ENCODE results near the gene DRAP1.
A peak's percentile ranks its signal among the peaks of the same experiment; 100 is the strongest.

DRAP1 gene

DNA sequence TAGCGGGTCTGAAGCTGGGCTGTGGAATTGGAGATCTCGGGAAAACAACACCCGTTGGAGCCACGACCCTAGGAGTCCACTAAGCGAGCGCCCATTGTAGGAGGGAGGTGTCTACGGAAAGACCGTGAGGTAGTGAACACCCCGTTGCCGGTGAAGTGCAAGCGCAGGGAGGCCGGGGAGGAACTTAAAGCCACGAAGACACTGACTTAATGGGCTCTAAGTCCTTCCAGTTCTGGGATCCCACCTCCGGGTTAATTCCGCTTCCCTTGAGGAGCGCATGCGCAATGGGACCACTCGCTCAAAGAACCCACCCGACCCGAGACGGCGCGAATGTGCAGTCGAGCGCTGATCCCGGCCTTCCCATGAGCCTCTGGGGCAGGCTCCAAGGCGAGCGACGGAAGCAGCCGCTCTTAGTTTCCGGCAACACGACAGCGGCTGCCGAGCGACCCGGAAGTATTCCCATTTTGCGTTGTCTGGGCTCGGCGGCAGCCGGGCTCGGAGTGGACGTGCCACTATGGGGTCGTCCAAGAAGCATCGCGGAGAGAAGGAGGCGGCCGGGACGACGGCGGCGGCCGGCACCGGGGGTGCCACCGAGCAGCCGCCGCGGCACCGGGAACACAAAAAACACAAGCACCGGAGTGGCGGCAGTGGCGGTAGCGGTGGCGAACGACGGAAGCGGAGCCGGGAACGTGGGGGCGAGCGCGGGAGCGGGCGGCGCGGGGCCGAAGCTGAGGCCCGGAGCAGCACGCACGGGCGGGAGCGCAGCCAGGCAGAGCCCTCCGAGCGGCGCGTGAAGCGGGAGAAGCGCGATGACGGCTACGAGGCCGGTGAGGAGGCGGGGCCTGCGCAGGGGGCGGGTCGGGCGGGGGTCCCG lies 42.3 kb downstream of the DRAP1 start, which contains the start of gene SART1:
SART1 (plus strand) TSS at position 468 of the 874 bp plus-strand sequence; CDS start at position 515, 47 bp downstream.
- H3K79me2 ChIP-seq (ENCODE audit: insufficient read depth, low read length), result peaks cover 41% of the 10 kb centered on the region
- H3K4me1 ChIP-seq (ENCODE audit: insufficient read depth, low read length, poor library complexity, severe bottlenecking), result peaks cover 23% of the 10 kb centered on the region
- peaks cover 26% of the 10 kb centered on the region for H4K20me1 ChIP-seq (ENCODE audit: insufficient read depth, low read length, poor library complexity, severe bottlenecking)
- H3K9me2 ChIP-seq (replicated peaks; ENCODE audit: low read depth, low read length), result no peaks in the 10 kb centered on the region
- TF ChIP-seq EZH2phosphoT487 (IDR thresholded peaks at IDR 0.05; ENCODE audit: borderline replicate concordance) (no peak), CTCF (conservative IDR thresholded peaks at IDR 0.05; ENCODE audit: low read length) (no peak)
- H3K4me2 ChIP-seq (ENCODE audit: low read depth, low read length, poor library complexity, severe bottlenecking), result peak within 1 kb of the TSS; percentile 100
- H3K9me3 ChIP-seq (ENCODE audit: insufficient read depth, low read depth, low read length), result no peaks in the 10 kb centered on the region
- no peaks in the 10 kb centered on the region for H3F3A ChIP-seq (ENCODE audit: low read depth)
- peak within 1 kb of the TSS; percentile 82 for H3K4me3 ChIP-seq (ENCODE audit: low read length, poor library complexity, severe bottlenecking)
- H3K27me3 ChIP-seq (ENCODE audit: insufficient read depth, low read length, poor library complexity, severe bottlenecking), result no peaks in the 10 kb centered on the region
- peak within 1 kb of the TSS; percentile 72 for H2AFZ ChIP-seq (ENCODE audit: low read length)
- H3K9ac ChIP-seq (ENCODE audit: low read depth, low read length, poor library complexity, severe bottlenecking), result peak within 1 kb of the TSS; percentile 90
- H3K36me3 ChIP-seq (ENCODE audit: insufficient read depth, low read length), result peaks cover 26% of the 10 kb centered on the region; the same call in 1 of the 2 replicates

GRCh38 chr11:65962141-65962564 lies 42.9 kb downstream of the DRAP1 start:
- Histone ChIP-seq H3K4me3 (ENCODE audit: low read length, poor library complexity, severe bottlenecking) (peak overlapping the region; percentile 82), H3K4me1 (ENCODE audit: insufficient read depth, low read length, poor library complexity, severe bottlenecking) (peaks cover 23% of the 10 kb centered on the region), H2AFZ (ENCODE audit: low read length) (no peak overlapping the region), H3K36me3 (ENCODE audit: insufficient read depth, low read length) (peaks cover 32% of the 10 kb centered on the region; the same call in 1 of the 2 replicates), H3K9ac (ENCODE audit: low read depth, low read length, poor library complexity, severe bottlenecking) (peak overlapping the region; percentile 90), H3K9me3 (ENCODE audit: insufficient read depth, low read depth, low read length) (no peaks in the 10 kb centered on the region), H4K20me1 (ENCODE audit: insufficient read depth, low read length, poor library complexity, severe bottlenecking) (peaks cover 26% of the 10 kb centered on the region), H3K27me3 (ENCODE audit: insufficient read depth, low read length, poor library complexity, severe bottlenecking) (no peaks in the 10 kb centered on the region), H3K4me2 (ENCODE audit: low read depth, low read length, poor library complexity, severe bottlenecking) (peak overlapping the region; percentile 100), H3K9me2 (replicated peaks; ENCODE audit: low read depth, low read length) (no peaks in the 10 kb centered on the region), H3F3A (ENCODE audit: low read depth) (no peaks in the 10 kb centered on the region), H3K79me2 (ENCODE audit: insufficient read depth, low read length) (peaks cover 41% of the 10 kb centered on the region)
- TF ChIP-seq CTCF (conservative IDR thresholded peaks at IDR 0.05; ENCODE audit: low read length) (no peak), EZH2phosphoT487 (IDR thresholded peaks at IDR 0.05; ENCODE audit: borderline replicate concordance) (no peak)

- no peak overlapping the region for H3K9ac ChIP-seq (ENCODE audit: low read depth, low read length, poor library complexity, severe bottlenecking)
- H4K20me1 ChIP-seq (ENCODE audit: insufficient read depth, low read length, poor library complexity, severe bottlenecking), result peaks cover 26% of the 10 kb centered on the region
- TF ChIP-seq EZH2phosphoT487 (IDR thresholded peaks at IDR 0.05; ENCODE audit: borderline replicate concordance) (no peak), CTCF (conservative IDR thresholded peaks at IDR 0.05; ENCODE audit: low read length) (no peak)
- H3K27me3 ChIP-seq (ENCODE audit: insufficient read depth, low read length, poor library complexity, severe bottlenecking), result no peaks in the 10 kb centered on the region
- H2AFZ ChIP-seq (ENCODE audit: low read length), result no peak overlapping the region
- peaks cover 41% of the 10 kb centered on the region for H3K79me2 ChIP-seq (ENCODE audit: insufficient read depth, low read length)
- H3F3A ChIP-seq (ENCODE audit: low read depth), result no peaks in the 10 kb centered on the region
- H3K36me3 ChIP-seq (ENCODE audit: insufficient read depth, low read length), result peaks cover 54% of the 10 kb centered on the region; the same call in 1 of the 2 replicates
- no peaks in the 10 kb centered on the region for H3K9me2 ChIP-seq (replicated peaks; ENCODE audit: low read depth, low read length)
- H3K4me3 ChIP-seq (ENCODE audit: low read length, poor library complexity, severe bottlenecking), result no peak overlapping the region
- peaks cover 23% of the 10 kb centered on the region for H3K4me1 ChIP-seq (ENCODE audit: insufficient read depth, low read length, poor library complexity, severe bottlenecking)
- no peaks in the 10 kb centered on the region for H3K9me3 ChIP-seq (ENCODE audit: insufficient read depth, low read depth, low read length)
- no peak overlapping the region for H3K4me2 ChIP-seq (ENCODE audit: low read depth, low read length, poor library complexity, severe bottlenecking)
Measured at GRCh38 chr11:65964906-65965305, 45.7 kb downstream of the DRAP1 start.
